Activated T-helper 9 cell treated with anti-CD3 and anti-CD28 coated beads, Interleukin-2, amount 50 U/mL, for 16 hours (primary cell): ENCODE results near the gene TRIM44.

ENCODE experiments used
- DNase-seq: peaks from one replicate; pipeline ENCODE4 v3.0.0-alpha.2; 2020; ENCODE audit warnings: low read depth

Gene TRIM44

GRCh38 chr11:35791088-35791958 lies 128.7 kb downstream of the TRIM44 start:
- no peak for DNase-seq

- DNase-seq = no peak
Observed at GRCh38 chr11:35792148-35792845, 129.7 kb downstream of the TRIM44 start.

- no peak for DNase-seq
Observed at GRCh38 chr11:35792846-35793192, 130.2 kb downstream of the TRIM44 start.

GRCh38 chr11:35794333-35794732 lies 131.8 kb downstream of the TRIM44 start:
- DNase-seq = no peak

- DNase-seq = no peak
Observed at GRCh38 chr11:35794850-35795249, 132.3 kb downstream of the TRIM44 start.

- DNase-seq = no peak
Observed at GRCh38 chr11:35796562-35796961, 134.0 kb downstream of the TRIM44 start.

GRCh38 chr11:35798423-35798822 lies 135.8 kb downstream of the TRIM44 start:
- DNase-seq = no peak

- DNase-seq = no peak
Observed at GRCh38 chr11:35798983-35799382, 136.4 kb downstream of the TRIM44 start.

- DNase-seq = no peak
Observed at GRCh38 chr11:35799655-35800054, 137.1 kb downstream of the TRIM44 start.

GRCh38 chr11:35800970-35801953 lies 138.7 kb downstream of the TRIM44 start:
- DNase-seq = no peak

GRCh38 chr11:35802221-35802620 lies 139.6 kb downstream of the TRIM44 start:
- no peak for DNase-seq

GRCh38 chr11:35802672-35803071 lies 140.1 kb downstream of the TRIM44 start:
- DNase-seq = no peak

GRCh38 chr11:35803115-35803514 lies 140.5 kb downstream of the TRIM44 start:
- no peak for DNase-seq

GRCh38 chr11:35804451-35805040 lies 142.0 kb downstream of the TRIM44 start:
- no peak for DNase-seq

GRCh38 chr11:35809561-35809960 lies 147.0 kb downstream of the TRIM44 start:
- DNase-seq = no peak

GRCh38 chr11:35810045-35810645 lies 147.6 kb downstream of the TRIM44 start:
- no peak for DNase-seq

- DNase-seq = no peak
Observed at GRCh38 chr11:35811783-35812182, 149.2 kb downstream of the TRIM44 start.

GRCh38 chr11:35812828-35813227 lies 150.3 kb downstream of the TRIM44 start:
- no peak for DNase-seq

- no peak for DNase-seq
Observed at GRCh38 chr11:35814081-35814695, 151.6 kb downstream of the TRIM44 start.

- no peak for DNase-seq
Observed at GRCh38 chr11:35814720-35815305, 152.2 kb downstream of the TRIM44 start.
